MM.1S (cell line): ENCODE measurements around the gene DTD1.

ENCODE experiments used
- DNase-seq: peaks from one replicate; pipeline ENCODE4 v3.0.0-alpha.2; 2015
- H2AFZ ChIP-seq: fragments of 300-600 bp; sonication (generic); 2 replicates; pipeline ENCODE4 v1.6.0; 2016; ENCODE audit warnings: antibody characterized with exemption, low read length
- H3F3A ChIP-seq: fragments of 300-600 bp; sonication (generic); 2 replicates; pipeline ENCODE4 v1.6.1; 2016; ENCODE audit warnings: mild to moderate bottlenecking, antibody characterized with exemption, low read length, moderate library complexity, mixed read lengths; ENCODE audit not compliant: insufficient read depth
- H3K27ac ChIP-seq: fragments of 300-600 bp; sonication (generic); 2 replicates; pipeline ENCODE4 v1.5.1; 2016; ENCODE audit warnings: mild to moderate bottlenecking, low read length
- H3K27me3 ChIP-seq: fragments of 300-600 bp; sonication (generic); replicated peaks from 2 replicates; pipeline ENCODE4 v1.6.0; 2016; ENCODE audit warnings: low read length; ENCODE audit not compliant: insufficient read depth
- H3K36me3 ChIP-seq: fragments of 300-600 bp; sonication (generic); replicated peaks from 2 replicates; pipeline ENCODE4 v1.6.1; 2016; ENCODE audit warnings: mild to moderate bottlenecking, low read length, mixed read lengths; ENCODE audit not compliant: insufficient read depth
- H3K4me1 ChIP-seq: fragments of 300-600 bp; sonication (generic); 2 replicates; pipeline ENCODE4 v1.6.1; 2016; ENCODE audit warnings: low read length, mixed read lengths
- H3K4me2 ChIP-seq: fragments of 300-600 bp; sonication (generic); 2 replicates; pipeline ENCODE4 v1.6.0; 2016; ENCODE audit warnings: low read depth, low read length
- H3K4me3 ChIP-seq: fragments of 300-600 bp; sonication (generic); 2 replicates; pipeline ENCODE4 v1.5.1; 2016; ENCODE audit warnings: low read length, mixed read lengths
- H3K79me2 ChIP-seq: fragments of 300-600 bp; sonication (generic); 2 replicates; pipeline ENCODE4 v1.6.1; 2016; ENCODE audit warnings: mixed run types, low read length, mixed read lengths
- H3K9ac ChIP-seq: fragments of 300-600 bp; sonication (generic); 2 replicates; pipeline ENCODE4 v1.6.1; 2016; ENCODE audit warnings: low read length, mixed read lengths
- H3K9me2 ChIP-seq: fragments of 300-600 bp; sonication (generic); replicated peaks from 2 replicates; pipeline ENCODE4 v1.6.1; 2016; ENCODE audit warnings: mild to moderate bottlenecking, low read length, mixed read lengths; ENCODE audit not compliant: insufficient read depth
- H3K9me3 ChIP-seq: fragments of 300-600 bp; sonication (generic); replicated peaks from 2 replicates; pipeline ENCODE4 v1.6.1; 2016; ENCODE audit warnings: mild to moderate bottlenecking, low read length, mixed read lengths; ENCODE audit not compliant: insufficient read depth
- H4K20me1 ChIP-seq: fragments of 300-600 bp; sonication (generic); 2 replicates; pipeline ENCODE4 v1.6.1; 2016; ENCODE audit warnings: mild to moderate bottlenecking, low read length, moderate library complexity, mixed read lengths; ENCODE audit not compliant: insufficient read depth
- CTCF ChIP-seq: fragments of 300-600 bp; sonication (generic); IDR thresholded peaks from 2 replicates; pipeline ENCODE4 v1.5.1; 2016; ENCODE audit warnings: antibody characterized with exemption, low read length, mixed read lengths
- EZH2 ChIP-seq: fragments of 300-600 bp; sonication (generic); optimal IDR thresholded peaks from 2 replicates; pipeline ENCODE3; 2017; ENCODE audit warnings: low read depth, mild to moderate bottlenecking, antibody characterized with exemption, low read length, mixed read lengths
- EZH2phosphoT487 ChIP-seq: fragments of 300-600 bp; sonication (generic); IDR thresholded peaks from 2 replicates; pipeline ENCODE4 v1.6.1; 2018; ENCODE audit warnings: antibody characterized with exemption, low read length

DTD1 gene

GRCh38 chr20:18722371-18722770, 134.5 kb downstream of the DTD1 start:
- DNase-seq = no peak
- H3K4me3 ChIP-seq = no peak overlapping the region
- TF ChIP-seq EZH2phosphoT487 (no peak), EZH2 (no peak), CTCF (no peak)
- H3K9me3 ChIP-seq = no peaks in the 10 kb centered on the region
- H3F3A ChIP-seq = no peaks in the 10 kb centered on the region
- H4K20me1 ChIP-seq = no peaks in the 10 kb centered on the region
- H3K27me3 ChIP-seq = no peaks in the 10 kb centered on the region
- H3K9ac ChIP-seq = no peak overlapping the region
- no peak overlapping the region for H3K27ac ChIP-seq
- no peak overlapping the region for H3K4me2 ChIP-seq
- H3K9me2 ChIP-seq = no peaks in the 10 kb centered on the region
- no peaks in the 10 kb centered on the region for H3K79me2 ChIP-seq
- H2AFZ ChIP-seq = no peak overlapping the region
- H3K36me3 ChIP-seq = no peaks in the 10 kb centered on the region
- no peaks in the 10 kb centered on the region for H3K4me1 ChIP-seq

GRCh38 chr20:18724077-18724476, 136.2 kb downstream of the DTD1 start:
- no peak overlapping the region for H3K9ac ChIP-seq
- no peaks in the 10 kb centered on the region for H4K20me1 ChIP-seq
- H3K4me2 ChIP-seq = no peak overlapping the region
- H3K9me3 ChIP-seq = no peaks in the 10 kb centered on the region
- H2AFZ ChIP-seq = no peak overlapping the region
- H3K27me3 ChIP-seq = no peaks in the 10 kb centered on the region
- no peaks in the 10 kb centered on the region for H3K36me3 ChIP-seq
- no peak overlapping the region for H3K27ac ChIP-seq
- H3F3A ChIP-seq = no peaks in the 10 kb centered on the region
- H3K4me1 ChIP-seq = peaks cover 16% of the 10 kb centered on the region
- DNase-seq = no peak
- H3K9me2 ChIP-seq = no peaks in the 10 kb centered on the region
- H3K79me2 ChIP-seq = no peaks in the 10 kb centered on the region
- no peak overlapping the region for H3K4me3 ChIP-seq
- TF ChIP-seq EZH2 = no peak
- no peak for TF ChIP-seq EZH2phosphoT487
- no peak for TF ChIP-seq CTCF

- no peak for TF ChIP-seq EZH2
- TF ChIP-seq EZH2phosphoT487 = no peak
- no peak for TF ChIP-seq CTCF
- DNase-seq = no peak
- no peaks in the 10 kb centered on the region for H4K20me1 ChIP-seq
Observed at GRCh38 chr20:18724788-18725464, 137.1 kb downstream of the DTD1 start.

More at GRCh38 chr20:18724788-18725464, 137.1 kb downstream of the DTD1 start:
- H3K4me1 ChIP-seq = peaks cover 23% of the 10 kb centered on the region
- no peaks in the 10 kb centered on the region for H3F3A ChIP-seq
- H3K27ac ChIP-seq = no peak overlapping the region
- no peaks in the 10 kb centered on the region for H3K36me3 ChIP-seq
- no peak overlapping the region for H3K4me2 ChIP-seq
- no peak overlapping the region for H3K9ac ChIP-seq
- no peak overlapping the region for H3K4me3 ChIP-seq
- no peaks in the 10 kb centered on the region for H3K27me3 ChIP-seq
- no peaks in the 10 kb centered on the region for H3K79me2 ChIP-seq
- H3K9me2 ChIP-seq = no peaks in the 10 kb centered on the region
- H2AFZ ChIP-seq = no peak overlapping the region
- H3K9me3 ChIP-seq = no peaks in the 10 kb centered on the region
